HPDE6-E6E7 (cell line): ENCODE measurements around the gene RASGRF2.

Source experiments
- DNase-seq: peaks from one replicate; pipeline ENCODE4 v3.0.0; 2011; ENCODE audit warnings: missing footprints; ENCODE audit errors: extremely low spot score

The RASGRF2 gene

GRCh38 chr5:81136557-81136956, 176.4 kb downstream of the RASGRF2 start:
- no peak for DNase-seq

- DNase-seq: no peak
Observed at GRCh38 chr5:81137833-81138232, 177.7 kb downstream of the RASGRF2 start.

- DNase-seq: no peak
Observed at GRCh38 chr5:81140441-81140840, 180.3 kb downstream of the RASGRF2 start.

- no peak for DNase-seq
Observed at GRCh38 chr5:81140943-81141342, 180.8 kb downstream of the RASGRF2 start.

GRCh38 chr5:81142108-81142507, 181.9 kb downstream of the RASGRF2 start:
- no peak for DNase-seq

- DNase-seq: no peak
Observed at GRCh38 chr5:81145329-81145935, 185.3 kb downstream of the RASGRF2 start.

- DNase-seq: no peak
Observed at GRCh38 chr5:81146031-81146430, 185.9 kb downstream of the RASGRF2 start.

GRCh38 chr5:81147011-81147885, 187.1 kb downstream of the RASGRF2 start:
- no peak for DNase-seq

GRCh38 chr5:81147886-81148571, 187.9 kb downstream of the RASGRF2 start:
- DNase-seq: no peak

- DNase-seq: no peak
Observed at GRCh38 chr5:81151546-81151945, 191.4 kb downstream of the RASGRF2 start.

GRCh38 chr5:81154725-81155124, 194.6 kb downstream of the RASGRF2 start:
- no peak for DNase-seq

- DNase-seq: no peak
Observed at GRCh38 chr5:81156732-81157131, 196.6 kb downstream of the RASGRF2 start.

GRCh38 chr5:81161012-81161601, 200.9 kb downstream of the RASGRF2 start:
- DNase-seq: no peak

- no peak for DNase-seq
Observed at GRCh38 chr5:81162501-81162900, 202.3 kb downstream of the RASGRF2 start.

- no peak for DNase-seq
Observed at GRCh38 chr5:81163651-81164050, 203.5 kb downstream of the RASGRF2 start.

- DNase-seq: no peak
Observed at GRCh38 chr5:81164476-81164875, 204.3 kb downstream of the RASGRF2 start.

- DNase-seq: no peak
Observed at GRCh38 chr5:81164936-81165335, 204.8 kb downstream of the RASGRF2 start.

- peak; percentile 75 for DNase-seq
Observed at GRCh38 chr5:81165493-81166119, 205.4 kb downstream of the RASGRF2 start.

- DNase-seq: no peak
Observed at GRCh38 chr5:81166430-81166829, 206.3 kb downstream of the RASGRF2 start.

GRCh38 chr5:81167078-81167477, 206.9 kb downstream of the RASGRF2 start:
- DNase-seq: no peak

- DNase-seq: no peak
Observed at GRCh38 chr5:81167544-81167943, 207.4 kb downstream of the RASGRF2 start.

GRCh38 chr5:81169924-81170323, 209.8 kb downstream of the RASGRF2 start:
- no peak for DNase-seq
